NOMO-1 (cell line): Measurements from ENCODE around the gene KLF5.
"Not testable (repeated sequence)": the region's sequence is repeated elsewhere in the genome, so short reads cannot be mapped to it uniquely, and the experiment has no call there.

Experiments
- DNase-seq, 2 experiments: peaks; one replicate each; lab custom pipeline; 2025; ENCODE audit not compliant: unreplicated experiment in 2 of 2; lab: John Stamatoyannopoulos, UW

KLF5 gene

GRCh38 chr13:73058736-73059459 lies at the start of gene KLF5:
KLF5 (plus strand) TSS chr13:73059005; CDS start chr13:73059328, 323 bp downstream.
- DNase-seq, result peak; percentile 90 to 94

- no peak for DNase-seq
Measured at GRCh38 chr13:73011751-73012150, 47.1 kb upstream of the KLF5 start.

GRCh38 chr13:73015805-73016204 lies 43.0 kb upstream of the KLF5 start:
- DNase-seq, result no peak

GRCh38 chr13:73018336-73018735 lies 40.5 kb upstream of the KLF5 start:
- DNase-seq, result no peak

GRCh38 chr13:73025217-73026012 lies 33.4 kb upstream of the KLF5 start:
- DNase-seq, result no peak

- no peak for DNase-seq
Measured at GRCh38 chr13:73034901-73035300, 23.9 kb upstream of the KLF5 start.

GRCh38 chr13:73035660-73036059 lies 23.1 kb upstream of the KLF5 start:
- DNase-seq, result no peak

- no peak for DNase-seq
Measured at GRCh38 chr13:73036566-73036965, 22.2 kb upstream of the KLF5 start.

GRCh38 chr13:73038064-73038463 lies 20.7 kb upstream of the KLF5 start:
- no peak for DNase-seq

- DNase-seq, result peak; percentile 20 to 81
Measured at GRCh38 chr13:73039201-73040108, 19.4 kb upstream of the KLF5 start.

GRCh38 chr13:73040484-73040883 lies 18.3 kb upstream of the KLF5 start:
- no peak for DNase-seq

GRCh38 chr13:73040968-73041596 lies 17.7 kb upstream of the KLF5 start:
- peak; percentile 5 to 29 for DNase-seq

- DNase-seq, result no peak
Measured at GRCh38 chr13:73045031-73045430, 13.8 kb upstream of the KLF5 start.

- not testable (repeated sequence) for DNase-seq
Measured at GRCh38 chr13:73048615-73049014, 10.2 kb upstream of the KLF5 start.

GRCh38 chr13:73054712-73055111 lies 4.1 kb upstream of the KLF5 start:
- DNase-seq, result no peak

- no peak for DNase-seq
Measured at GRCh38 chr13:73055813-73056564, 2.8 kb upstream of the KLF5 start.

- DNase-seq, result no peak
Measured at GRCh38 chr13:73056565-73056962, 2.2 kb upstream of the KLF5 start.

- no peak for DNase-seq
Measured at GRCh38 chr13:73057284-73058063, 1.3 kb upstream of the KLF5 start.

GRCh38 chr13:73058064-73058313 lies 816 bp upstream of the KLF5 start:
- no peak for DNase-seq

GRCh38 chr13:73058432-73058735 lies 421 bp upstream of the KLF5 start:
- no peak for DNase-seq
